Activated CD4-positive, alpha-beta T cell treated with anti-CD3 and anti-CD28 coated beads for 24 hours (primary cell): Measurements from ENCODE around the gene CABLES2.

Experiments used
- DNase-seq, 2 donors: peaks; one replicate each; pipeline ENCODE4 v3.0.0-alpha.2; 2020; ENCODE audit warnings: low read depth in 2 of 2

Gene CABLES2

DNA sequence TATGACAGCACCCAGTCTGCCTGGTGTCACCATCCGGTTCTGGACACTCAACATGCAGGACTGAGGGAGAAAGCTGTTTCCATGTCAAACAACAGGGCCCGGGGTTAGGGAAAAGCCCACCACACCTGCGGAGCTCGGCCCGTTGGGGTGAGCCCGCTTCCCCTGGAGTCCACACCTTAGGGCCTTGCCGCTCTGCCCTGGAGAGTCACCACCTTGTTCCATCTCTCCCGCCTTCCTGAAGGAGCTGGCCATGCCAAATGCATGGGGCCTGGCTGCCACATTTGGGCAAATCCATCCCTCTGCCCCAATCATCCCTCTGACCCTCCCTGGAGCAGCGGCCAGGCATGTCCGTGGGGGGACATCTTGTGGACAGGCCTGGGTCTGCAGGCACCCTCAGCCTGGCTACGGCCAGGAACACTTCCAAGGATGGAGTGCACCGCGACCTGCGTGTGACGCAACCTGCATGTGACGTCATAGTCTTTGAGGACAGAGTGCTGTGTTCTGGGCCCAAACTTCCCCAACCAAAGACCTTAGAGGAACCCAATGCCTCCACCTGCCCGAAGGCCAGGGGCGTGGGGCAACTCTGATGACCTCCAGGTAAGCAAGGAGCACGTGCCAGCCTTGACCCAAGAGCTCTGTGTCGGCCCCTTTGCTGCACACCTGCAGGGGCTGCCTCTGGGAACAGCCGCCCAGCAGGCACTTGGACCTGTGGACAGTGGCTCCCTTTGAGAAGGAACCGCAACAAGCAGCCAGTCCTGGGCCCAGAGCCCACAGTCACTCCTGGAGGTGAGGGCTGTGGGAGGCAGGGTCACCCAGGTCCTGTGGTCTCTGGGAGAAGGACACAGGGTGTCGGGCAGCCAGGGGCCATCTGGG, 1.7 kb downstream of the CABLES2 start:
- no peak for DNase-seq

DNA sequence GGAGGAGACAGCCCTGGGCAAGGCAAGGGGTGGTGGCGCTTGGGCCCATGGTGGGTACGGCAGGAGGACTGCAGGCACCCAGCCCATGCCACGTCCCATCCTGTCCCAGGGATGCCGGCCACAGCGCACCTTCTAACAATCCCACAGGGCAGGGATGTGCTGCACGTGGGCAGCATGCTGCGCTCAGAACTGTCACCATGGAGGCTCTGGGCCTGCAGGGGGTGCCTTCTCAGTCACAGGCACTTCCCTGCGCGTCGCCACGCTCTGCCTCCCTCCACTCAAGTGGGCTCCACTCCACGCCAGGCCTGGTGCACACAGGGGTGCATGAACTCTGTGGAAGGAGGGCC, 2.4 kb downstream of the CABLES2 start:
- DNase-seq, result no peak

DNA sequence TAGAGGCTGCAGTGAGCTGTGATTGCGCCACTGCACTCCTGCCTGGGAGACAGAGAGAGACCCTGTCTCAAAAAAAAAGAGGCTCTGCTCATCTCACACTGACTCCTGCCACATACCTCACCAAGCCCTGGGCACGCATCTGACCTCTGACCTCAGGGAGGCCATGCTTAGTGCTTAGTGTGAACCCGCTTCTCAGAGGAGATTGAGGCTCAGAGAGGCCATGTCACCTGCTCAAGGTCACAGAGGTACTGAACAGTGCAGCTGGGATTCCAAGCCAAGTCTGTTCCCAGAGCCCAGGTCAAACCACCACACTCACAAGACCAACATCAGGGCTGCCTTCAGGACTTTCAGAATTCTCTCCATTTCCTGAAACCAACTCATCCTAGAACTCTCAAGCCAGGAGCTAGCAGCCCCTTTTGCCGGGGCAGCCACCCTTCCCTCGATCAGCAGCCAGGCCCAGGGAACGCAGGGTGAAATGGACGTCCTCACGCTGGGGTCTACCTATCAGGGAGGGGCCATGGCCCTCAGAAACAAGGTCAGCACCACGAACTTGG, 2.9 kb downstream of the CABLES2 start:
- no peak for DNase-seq

DNA sequence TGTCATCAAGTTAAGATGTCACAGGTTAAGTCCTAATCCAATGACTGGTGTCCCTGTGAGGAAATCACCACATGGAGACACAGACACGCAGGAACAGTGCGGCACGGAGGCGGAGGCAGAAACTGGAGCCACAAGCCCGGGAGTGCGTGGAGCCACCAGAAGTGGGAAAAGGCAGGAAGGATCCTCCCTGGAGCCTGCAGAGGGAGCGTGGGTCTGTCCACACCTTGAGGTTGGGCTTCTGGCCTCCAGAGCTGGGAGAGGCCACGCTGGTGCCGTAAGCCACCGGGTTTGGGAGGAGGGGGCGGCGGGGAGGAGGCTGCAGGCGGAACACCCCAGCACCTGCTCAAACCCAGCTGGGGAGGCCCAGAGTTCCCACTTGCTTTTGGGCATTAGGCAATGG, 3.8 kb downstream of the CABLES2 start:
- no peak for DNase-seq

DNA sequence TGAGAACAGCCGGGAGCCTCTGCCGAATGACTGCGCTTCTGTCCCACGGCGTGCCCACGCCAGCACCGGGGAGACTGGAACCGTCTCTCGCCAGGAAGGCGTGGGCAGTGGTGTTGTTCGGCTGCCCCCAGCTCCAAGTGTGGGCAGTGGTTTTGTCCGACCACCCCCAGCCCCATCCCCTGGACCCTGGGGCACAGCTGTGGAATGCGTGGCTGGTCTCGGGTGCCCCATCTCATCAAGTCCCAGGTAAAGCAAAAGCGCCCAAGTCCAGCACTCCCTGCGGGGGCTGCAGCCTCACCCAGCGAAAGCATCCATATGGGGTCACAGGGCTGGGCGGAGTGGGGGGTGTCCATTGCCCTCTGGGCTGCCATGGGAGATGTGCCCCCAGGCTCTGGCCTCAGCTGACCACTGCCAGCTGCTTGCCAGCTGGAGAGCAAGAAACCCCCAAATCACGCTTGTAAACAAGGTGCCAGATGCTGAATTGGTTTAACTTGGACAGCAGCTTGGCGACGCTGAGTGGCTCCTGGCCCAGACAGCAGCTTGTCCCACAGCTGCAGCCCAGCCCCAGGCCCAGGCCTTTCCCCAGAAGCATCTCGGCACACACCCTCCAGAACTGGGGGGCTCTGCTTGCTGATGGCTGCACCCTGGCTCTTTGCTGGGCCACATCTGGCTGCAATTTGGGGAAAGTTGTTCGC, 4.5 kb downstream of the CABLES2 start:
- no peak for DNase-seq

DNA sequence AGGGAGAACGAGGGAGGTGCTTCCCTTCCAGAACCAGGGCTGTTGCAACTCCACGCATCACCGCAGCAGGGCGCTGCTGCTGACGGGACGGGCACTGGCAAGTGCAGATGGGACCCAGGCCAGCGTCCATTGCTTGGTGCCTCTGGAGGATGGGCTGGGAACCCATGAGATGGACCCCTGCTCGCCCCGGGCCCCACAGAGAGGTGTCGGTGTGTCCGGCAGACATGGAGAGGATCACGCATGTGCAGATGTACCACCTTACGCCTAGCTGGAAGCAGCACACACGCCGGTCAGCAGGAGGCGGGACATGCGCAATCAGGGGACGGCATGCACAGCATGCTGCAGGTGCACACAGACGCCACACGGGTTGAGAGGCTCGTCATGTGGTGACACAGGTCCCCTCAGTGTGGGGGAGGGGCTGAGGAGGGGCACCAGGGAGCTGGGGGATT, 5.7 kb downstream of the CABLES2 start:
- DNase-seq, result no peak

DNA sequence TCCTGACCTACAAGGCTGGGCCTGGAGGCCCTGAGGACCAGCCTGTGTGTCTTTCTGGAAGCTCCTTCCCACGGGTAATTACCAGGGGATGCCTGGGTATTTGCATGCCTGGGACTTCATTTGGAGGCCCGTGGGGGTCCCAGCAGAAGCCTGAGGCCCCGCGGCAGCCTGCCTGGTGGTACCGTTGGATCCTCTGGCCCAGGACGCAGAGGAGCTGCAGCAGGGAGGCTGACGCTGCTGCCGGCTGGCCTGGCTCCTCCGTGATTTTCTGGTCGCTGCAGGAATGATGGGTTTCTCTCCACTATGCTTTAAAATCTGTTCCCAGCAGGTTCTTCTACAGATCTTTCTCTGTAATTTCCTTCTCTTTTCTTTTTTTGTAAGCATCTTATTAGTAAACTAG, 6.5 kb downstream of the CABLES2 start:
- no peak for DNase-seq

DNA sequence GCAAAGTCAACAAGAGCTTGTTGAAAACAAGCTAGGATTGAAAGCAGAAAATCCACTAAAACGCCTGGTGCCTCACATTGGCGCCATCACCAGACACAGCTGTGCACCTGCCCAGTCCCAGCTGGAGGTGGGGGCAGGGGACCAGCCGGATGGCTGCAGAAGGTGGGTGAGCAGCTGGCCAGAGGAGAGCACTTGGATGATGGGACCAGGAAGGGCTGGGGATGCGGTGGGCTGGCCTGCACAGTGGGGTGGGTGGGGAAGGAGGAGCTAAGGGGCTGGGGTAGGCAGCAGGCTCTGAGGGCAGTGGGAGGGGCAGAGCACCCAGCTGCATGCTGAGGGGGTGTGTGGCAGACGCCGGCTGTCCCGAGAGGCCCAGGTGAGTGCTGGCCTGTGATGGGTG, 7.1 kb downstream of the CABLES2 start:
- DNase-seq, result no peak

DNA sequence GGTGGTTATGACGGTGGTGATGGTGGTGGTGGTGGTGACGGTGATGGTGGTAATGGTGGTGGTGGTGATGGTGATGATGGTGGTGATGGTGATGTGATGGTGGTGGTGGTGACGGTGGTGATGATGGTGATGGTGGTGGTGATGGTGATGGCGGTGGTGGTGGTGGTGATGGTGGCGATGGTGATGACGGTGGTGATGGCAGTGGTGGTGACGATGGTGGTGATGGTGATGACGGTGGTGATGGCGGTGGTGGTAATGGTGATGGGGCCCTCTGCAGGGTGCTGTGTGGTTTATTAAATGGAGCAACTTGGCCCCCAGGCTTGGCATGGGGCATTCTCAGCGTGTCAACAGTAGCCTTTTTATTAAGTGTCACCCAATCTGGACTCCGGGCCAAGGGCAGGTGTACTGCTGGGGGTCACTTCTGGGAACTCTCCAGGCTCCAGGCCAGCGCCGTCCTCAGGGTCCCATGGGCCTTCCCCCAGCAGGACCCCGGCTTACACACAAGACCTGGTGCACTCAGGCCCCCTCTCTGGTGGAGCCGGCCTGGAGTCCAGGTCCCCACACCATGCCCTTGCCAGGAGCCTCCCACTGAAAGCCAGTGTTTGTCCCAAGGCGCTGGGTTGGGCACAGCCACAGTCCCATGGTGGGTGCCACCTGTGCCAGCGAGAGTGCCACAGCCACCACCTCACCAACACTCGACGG, 8.8 kb downstream of the CABLES2 start:
- no peak for DNase-seq

DNA sequence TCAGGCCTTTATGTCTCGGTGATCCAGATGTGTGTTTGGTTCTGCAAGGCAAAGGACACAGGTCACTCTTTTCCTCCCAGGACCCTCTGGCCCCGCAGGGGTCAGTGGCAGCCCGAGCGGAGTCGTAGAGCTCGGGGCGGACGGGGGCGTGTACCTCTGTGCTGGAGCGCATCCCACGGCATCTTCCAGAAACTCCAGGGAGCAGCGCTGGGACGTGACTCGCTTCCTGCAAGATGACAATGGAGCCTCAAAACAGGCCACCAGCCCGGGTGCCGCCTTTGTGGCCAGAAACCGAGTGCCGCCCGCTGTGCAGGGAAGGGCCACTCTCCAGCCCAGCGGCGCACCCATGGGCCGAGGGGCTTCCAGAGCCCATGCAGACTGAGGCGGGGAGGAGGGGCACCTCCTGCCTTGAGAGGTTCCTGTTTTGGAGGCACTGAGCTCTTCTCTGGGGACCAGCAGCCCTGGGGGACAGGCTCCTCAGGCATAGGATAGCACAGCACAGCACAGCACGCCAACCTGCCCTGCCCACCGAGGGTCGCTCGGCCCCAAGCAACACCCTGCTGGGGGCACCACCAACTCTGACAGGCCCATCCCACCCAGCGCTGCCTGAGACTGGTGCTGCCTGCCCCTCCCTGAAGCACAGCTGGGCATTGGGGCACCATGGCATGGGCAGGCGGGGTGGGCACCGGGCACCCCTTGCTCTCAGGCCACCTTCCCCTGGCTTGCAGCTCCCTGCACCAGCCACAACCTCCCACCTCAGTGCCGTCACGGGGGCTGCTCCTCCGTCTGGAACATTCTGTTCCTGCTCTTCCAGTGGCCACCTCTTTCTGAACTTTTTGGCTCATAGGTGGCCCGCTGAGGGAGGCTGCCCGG, 10.5 kb downstream of the CABLES2 start:
- no peak for DNase-seq

DNA sequence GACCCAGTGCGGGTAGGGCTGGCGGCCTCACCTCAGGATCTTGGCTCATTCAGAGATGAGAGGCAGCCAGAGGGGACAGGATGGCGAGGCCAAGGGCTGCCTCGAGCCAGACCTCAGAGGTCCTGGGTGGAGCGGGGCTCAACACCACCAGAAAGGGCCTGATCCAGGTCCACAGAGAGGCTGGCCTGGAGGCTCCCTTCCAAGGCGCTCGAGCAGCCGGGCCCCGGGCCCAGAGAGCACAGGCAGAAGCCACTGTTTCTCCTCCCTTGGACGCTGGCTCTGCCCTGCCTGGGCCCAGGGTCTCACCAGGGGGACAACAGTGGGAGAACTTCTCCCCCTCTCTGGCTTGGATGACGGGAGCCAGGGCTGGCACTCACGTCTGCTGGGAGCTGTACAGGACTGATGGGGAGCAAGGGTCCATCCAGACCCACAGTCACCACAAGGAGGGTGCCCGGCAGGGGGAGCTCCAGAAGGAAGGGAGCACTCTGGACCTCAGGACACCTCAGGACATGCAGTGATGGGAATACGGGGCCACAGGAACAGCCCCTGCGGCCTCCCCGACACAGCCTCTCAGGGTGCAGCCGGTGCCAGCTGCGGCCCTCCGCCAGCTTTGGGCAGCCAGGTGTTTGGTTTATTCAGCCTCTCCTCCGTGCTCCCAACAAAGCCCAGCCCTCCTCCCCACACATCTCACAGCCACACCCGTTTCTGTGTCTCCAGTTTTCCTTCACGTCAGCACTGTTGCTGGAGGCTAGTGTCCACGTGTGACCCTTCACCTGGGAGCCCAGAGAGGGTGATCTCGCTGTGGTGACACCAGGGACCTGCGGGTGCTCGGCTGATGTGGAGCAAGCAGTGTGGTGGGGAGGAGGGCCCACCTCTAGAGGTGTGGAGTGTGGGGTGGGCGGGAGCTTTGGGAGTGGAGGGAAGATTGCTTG, 11.5 kb downstream of the CABLES2 start:
- no peak for DNase-seq

DNA sequence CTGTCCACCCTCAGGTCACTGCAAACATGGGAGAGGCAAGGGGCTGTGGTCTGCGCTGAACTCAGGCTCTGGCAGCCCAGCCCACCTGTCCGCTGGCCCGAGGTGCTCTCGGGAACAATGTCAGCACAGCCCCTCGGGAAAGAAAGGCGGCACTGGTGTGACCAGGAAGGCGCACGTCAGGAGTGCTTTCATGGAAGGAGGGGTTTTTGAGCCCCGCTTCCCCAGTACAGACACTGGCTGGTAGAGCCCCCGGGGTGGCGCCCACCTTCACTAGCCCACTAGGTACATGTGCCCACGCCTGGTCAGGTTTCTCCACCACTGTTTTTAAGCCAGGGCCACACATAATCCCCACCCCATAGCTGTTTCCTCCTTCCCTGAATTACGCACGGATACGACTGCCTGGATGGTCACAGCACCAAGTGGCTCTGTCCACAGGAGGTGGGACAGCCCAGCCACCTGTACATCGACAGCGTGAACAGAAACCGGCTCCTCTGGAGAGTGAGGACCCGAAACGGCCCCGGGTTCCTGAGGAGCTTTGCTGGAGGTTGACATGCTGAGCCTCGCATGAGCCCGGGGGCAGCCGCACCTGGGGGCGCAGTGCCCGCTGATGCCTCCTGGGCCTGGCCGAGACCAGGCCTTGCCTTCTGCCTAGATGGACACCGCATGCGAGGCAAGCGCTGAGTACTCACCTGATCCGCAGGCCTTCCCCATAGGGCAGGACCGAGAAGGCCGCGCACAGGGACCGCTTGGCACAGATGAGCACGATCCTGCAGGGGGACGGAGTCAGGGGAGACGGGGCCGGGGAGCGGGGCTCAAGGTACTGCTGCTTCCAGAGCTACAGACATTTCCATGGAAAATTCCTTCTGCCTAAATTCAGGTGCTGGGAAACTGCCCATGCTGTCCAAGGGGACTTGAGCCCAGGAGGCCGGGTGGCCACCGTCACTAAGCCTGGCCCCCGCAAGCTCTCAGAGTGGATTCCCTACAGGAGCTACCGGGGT, 12.5 kb downstream of the CABLES2 start:
- no peak for DNase-seq

DNA sequence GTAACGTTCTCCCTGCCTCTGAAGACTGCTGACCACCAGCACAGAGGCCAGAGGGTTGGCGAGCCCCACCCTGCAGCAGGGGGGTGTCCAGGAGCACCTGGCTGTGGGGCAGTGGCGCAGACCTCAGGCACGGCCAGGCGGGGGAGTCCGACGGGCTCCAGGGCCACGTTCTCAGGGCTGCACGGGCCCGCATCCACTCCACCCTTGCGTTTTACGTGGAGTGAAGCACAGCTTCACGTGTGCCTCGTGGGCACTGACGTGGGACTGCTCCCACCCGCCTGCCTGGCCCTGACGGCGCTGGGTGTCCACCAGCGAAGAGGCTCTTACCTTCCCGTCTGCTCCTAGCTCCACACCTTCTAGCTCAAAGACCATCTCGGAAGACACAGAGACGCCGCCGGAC, 13.3 kb downstream of the CABLES2 start:
- no peak for DNase-seq

DNA sequence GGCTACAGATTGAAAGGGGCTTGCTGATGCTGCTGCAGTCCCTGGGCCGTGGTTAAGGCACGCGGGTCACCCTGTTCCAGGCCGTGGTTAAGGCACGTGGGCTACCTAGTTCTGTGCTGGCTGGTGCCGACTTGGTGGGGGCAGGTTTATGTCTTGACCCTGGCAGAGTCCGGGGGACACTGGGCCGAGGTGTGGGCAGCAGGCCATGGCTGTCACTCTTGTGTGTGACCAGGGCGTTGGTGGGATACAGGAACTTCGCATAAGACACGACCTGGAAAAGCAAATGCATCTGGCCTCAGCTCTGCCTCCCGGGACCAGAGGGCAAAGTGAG, 13.8 kb downstream of the CABLES2 start:
- no peak for DNase-seq

DNA sequence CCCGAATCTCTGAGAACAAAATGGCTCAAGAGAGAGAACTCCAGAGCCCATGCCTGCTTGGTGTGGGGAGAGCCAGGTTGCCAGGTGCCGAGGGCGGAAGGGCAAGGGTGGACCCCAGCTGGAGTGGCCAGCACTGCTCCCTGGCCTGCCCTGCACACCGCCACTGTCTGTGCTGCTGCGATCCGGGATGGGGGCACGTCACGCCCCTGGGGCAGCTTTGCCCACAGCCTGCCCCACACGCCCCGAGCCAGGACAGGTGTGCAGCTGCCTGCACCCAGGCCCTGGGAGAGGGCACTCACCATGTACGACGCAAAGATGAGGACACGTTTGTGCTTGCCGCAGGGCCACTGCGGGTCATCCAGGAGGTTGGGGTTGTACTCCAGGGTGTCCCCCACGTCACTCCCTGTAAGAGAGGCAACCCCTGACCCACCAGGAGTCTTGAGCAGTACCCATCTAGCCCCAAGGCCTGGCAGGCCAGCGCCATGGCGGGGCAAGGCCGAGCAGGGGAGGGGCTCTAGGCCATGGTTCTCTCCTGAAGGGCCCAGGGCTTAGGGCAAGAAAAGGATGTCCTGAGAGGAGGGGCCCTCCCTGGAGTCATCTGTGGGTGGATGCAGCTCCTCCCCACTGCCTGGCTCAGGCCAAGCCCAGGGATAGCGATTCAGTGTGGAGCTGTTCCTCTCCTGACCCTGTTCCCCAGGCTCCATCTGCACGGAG, 14.3 kb downstream of the CABLES2 start:
- no peak for DNase-seq

DNA sequence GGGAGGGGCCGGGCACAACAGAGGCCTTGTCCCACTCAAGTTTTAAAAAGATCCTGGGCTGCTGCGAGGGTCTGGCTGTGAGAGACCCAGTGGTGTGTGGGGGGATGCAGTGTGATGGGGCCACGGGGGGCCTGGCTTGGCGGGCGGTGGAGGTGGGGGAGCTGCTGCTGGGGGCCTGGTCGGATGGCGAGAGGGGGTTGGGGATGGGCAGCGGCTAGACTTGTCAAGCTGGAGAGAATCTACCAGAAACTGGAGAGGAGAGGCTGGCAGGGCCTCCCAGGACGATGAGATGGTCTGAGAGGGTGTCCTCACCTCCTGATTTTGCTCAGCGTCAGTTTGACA, 15.0 kb downstream of the CABLES2 start:
- DNase-seq, result no peak

DNA sequence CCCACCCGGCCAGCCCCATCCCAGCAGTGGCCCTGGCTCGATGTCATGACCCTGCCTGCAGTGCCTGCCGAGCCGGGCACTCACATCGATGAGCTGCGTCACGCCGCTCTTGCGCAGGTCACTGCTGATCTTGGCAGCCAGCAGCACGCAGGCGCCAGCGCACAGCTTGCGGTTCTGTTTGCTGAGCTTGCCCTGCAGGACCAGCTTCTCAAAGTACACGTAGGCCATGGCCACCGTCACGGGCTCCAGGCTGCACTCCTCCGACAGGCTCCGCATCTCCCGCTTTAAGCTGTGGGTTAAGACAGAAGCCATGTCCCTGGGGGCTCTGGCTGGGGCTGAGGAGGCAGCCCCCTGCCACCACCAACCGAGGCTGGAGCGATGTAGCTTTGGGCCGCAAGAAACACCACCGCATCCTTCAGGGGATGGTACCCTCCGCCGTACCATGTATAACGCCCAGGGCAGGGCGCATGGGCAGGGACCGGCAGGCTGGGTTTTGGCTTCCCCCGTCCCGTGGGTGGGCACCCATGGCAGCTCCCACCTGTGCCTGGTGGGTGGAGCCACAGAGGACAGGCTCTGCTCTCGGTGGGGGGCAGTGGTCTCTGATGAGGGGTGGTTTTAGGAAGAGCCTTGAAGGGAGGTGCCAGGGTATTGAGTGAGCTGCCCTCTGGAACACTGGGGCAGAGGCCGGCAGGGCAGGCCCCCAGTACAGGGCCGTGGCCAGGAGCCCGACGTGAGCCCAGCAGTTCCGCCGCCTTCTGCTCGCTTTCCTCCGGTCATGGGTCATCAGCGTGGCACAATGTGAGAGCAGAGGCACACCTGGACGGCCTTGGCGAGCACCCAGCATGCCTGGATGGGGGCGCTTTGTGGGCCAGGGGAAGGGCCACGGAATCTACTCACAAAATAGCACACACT, 15.7 kb downstream of the CABLES2 start:
- no peak for DNase-seq
